Globus pallidus (tissue), 1 donor: ENCODE measurements around the gene ARHGEF17.

Experiments
- DNase-seq: peaks from one replicate; pipeline ENCODE4 v3.0.0-alpha.2; 2015; ENCODE audit warnings: low spot score

The ARHGEF17 gene

GRCh38 chr11:73312851-73313327, 4.8 kb downstream of the ARHGEF17 start:
- DNase-seq: no peak

DNA sequence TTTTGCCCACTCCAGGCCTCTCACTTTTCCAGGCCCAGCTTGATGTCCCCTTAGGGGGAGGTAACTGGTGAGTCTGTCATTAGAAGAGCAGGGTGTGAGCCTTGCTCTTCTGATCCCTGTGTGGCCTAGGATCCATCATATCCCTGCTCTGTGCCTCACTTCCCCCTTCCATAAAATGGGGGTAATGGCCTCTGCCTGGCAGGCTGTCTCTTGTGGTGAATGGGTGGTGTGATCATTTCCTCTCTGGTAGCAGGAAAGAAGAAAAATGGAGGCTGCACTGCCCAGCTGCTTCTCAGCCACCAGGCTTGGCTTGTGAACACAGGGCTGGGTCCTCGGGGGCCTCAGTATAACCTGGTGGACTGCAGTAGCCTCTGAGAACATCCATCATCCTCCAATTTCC, 5.6 kb downstream of the ARHGEF17 start:
- DNase-seq: no peak

GRCh38 chr11:73314117-73314961, 6.3 kb downstream of the ARHGEF17 start:
- peak; percentile 92 for DNase-seq

GRCh38 chr11:73315293-73316020, 7.4 kb downstream of the ARHGEF17 start:
- DNase-seq: no peak

DNA sequence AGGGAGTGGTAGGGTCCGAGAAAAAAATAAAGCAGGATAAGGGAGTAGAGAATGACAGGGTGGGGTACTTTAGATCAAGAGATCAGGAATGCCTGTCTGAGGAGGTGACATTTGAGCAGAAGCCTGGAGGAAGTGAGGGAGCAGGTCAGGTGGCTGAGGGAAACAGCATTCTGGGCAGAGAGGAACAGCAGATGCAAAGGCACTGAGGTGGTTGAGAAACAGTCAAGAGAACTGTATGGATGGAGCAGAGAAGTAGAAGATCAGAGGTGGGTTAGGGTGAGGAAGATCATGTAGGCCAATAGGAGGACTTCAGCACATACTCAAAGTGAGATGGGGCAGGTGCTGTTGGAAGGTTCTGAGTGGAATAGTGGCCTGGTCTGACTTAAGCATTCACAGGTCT, 8.3 kb downstream of the ARHGEF17 start:
- no peak for DNase-seq

DNA sequence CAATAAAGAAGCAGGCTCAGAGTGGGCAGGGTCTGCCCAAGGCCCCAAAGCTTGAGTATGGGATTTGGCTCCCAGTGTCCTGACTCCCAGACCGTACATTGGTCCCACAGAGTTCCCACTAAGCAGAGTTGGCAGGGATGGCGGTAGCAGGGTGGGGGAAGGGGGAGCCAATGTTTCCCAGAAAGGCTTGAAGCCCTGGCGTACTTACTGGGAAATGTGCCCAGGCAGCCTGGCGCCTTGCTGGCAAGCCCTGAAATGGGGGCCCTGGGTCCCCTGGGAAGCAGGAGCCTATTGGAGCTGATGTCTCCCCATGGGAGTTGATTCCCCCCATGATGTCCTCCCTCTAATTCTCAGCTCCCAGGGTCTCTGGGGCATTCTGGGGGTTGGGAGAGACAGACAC, 9.3 kb downstream of the ARHGEF17 start:
- DNase-seq: peak; percentile 85

DNA sequence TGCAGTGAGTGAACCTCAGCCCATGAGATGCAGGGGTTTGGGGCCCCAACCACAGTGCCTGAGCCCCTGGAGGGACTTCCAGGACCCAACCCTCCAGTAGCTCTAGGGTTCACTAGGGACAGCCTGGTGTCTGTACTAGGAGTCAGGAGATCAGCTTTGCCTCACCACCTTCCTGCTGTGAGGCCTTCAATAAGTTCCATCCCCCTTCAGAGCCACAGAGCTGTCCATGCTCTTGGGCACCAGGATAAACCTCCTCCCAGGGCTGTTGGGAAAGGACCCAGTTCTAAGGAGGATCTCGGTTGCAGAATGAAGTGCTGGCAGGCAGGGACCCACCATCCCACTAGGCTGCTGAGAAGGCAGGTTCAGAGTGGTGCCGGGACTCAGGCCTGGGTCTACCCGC, 9.7 kb downstream of the ARHGEF17 start:
- no peak for DNase-seq

DNA sequence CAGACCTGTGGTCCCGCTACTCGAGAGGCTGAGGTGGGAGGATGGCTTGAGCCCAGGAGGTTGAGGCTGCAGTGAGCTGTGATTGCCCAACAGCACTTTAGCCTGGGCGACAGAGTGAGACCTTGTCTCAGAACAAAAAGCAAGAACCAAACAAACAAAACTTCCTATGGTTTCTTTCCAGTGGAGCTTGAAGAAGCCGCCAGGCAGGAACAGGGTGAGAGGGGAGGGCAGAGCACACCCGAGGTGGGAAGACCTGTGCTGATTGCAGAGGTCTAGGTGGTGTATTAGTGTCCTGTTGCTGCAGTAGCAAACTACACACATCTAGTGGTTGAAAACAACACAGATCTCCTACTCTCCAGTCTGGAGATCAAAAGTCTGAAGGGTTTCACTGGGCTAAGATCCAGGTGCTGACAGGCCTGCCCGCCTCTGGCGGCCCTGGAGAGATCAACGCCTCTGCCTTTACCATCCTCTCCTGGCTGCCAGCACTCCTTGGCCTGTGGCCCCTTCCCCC, 10.5 kb downstream of the ARHGEF17 start:
- DNase-seq: no peak

DNA sequence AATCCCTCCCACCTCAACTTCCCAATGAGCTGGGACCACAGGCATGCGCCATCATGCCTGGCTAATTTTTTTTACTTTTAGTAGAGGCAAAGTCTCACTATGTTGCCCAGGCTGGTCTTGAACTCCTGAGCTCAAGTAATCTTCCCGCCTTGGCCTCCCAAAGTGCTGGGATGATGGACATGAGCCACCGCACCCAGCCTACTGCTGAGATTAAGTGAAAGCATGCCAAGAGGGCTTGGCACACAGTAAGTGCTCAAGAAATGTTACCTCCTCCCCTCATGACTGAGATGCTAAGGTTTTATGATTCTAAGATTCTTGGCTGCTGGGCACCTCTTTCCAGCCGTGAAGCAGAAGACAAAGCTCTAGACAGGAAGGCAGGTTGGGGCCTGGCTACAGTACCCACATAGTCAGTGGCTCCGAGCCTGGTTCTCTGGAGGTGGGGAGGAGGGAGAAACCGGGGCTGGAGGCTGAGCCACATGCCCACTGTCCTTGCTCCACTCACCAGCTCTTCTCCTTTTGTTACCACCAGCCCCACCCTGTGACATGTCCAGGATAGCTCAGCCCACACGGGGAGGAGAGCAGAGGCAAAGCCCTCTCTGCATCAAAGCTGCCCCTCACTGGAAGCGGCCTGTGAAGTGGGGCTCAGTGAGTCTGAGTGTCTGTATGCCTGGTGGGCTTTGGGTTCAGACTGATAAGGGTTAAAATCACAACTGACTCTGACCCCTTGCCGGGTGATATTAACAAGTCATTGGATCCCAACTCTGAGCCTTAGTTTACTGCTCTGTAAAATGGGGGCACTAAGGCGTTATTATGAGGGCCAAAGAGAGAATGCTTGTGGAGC, 12.9 kb downstream of the ARHGEF17 start:
- no peak for DNase-seq

GRCh38 chr11:73321604-73322381, 13.7 kb downstream of the ARHGEF17 start:
- no peak for DNase-seq

GRCh38 chr11:73322382-73323306, 14.6 kb downstream of the ARHGEF17 start:
- no peak for DNase-seq

- no peak for DNase-seq
Measured at GRCh38 chr11:73323464-73323863, 15.4 kb downstream of the ARHGEF17 start.

GRCh38 chr11:73324116-73324515, 16.0 kb downstream of the ARHGEF17 start:
- no peak for DNase-seq

GRCh38 chr11:73324665-73325035, 16.6 kb downstream of the ARHGEF17 start:
- no peak for DNase-seq

DNA sequence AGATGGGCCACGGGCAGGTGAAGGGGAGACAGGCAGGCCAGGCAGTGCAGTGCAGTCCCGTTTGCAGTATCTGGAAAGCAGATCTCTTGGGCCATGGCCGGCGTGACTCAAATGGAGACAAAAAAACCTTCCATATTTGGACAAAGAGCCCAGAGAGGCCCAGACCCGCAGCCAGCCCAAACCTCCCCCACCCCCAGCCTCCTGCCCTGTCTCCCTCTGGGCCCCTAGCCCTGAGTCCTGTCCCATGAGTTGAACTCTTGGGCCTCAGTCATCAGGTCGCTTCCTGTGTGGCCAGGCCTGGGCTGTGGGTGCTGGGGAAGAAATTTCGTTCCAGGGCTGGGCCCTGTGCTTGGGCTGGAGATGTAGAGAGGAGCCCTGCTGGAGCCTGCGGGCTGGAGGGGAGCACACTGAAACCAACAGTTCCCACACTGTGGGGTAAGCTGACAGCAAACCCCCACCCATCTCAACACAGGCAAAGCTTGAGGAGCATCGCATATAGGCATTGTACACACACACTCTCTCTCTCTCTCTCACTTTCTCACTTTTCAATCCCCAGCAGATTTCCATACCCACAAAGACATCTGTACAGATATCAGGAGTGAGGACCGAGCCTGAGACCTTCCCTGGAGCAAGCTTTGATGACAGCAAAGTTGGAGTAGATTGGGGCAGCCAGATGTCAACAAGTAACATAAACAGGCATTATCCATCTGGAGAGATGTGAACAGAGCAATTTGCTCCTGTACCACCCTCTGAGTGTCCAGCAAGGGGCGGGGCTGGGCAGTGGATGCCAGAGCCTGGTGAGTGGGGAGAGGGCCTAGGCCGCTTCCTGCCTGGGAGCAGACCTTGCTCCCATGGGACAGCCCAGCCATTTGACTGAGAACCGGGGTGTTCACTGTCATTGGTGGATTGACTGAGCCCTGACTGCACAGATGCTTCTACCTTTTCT, 17.2 kb downstream of the ARHGEF17 start:
- DNase-seq: no peak

GRCh38 chr11:73326929-73327811, 19.1 kb downstream of the ARHGEF17 start:
- DNase-seq: no peak

- no peak for DNase-seq
Measured at GRCh38 chr11:73327812-73328364, 19.8 kb downstream of the ARHGEF17 start.
